ENCODE measurements around the gene MYCL. TPM values are rescaled to one million over a fixed set of nuclear protein-coding genes. Genes with fewer than 3 reads are reported as not detected.

Gene MYCL
- total and polyA plus RNA-seq, 10 of the 15 experiments (the other 5 are each of a cell fraction or from before 2014, with no cell fraction given) = 0.11 to 1.4 (median 0.40) TPM; not detected in 1

- H3K4me1 ChIP-seq (ENCODE audit: control insufficient read depth, insufficient read depth, low read length) = no peaks in the 10 kb centered on the region
- H4K20me1 ChIP-seq (ENCODE audit: control insufficient read depth, insufficient read depth) = no peaks in the 10 kb centered on the region
- CTCF ChIA-PET = no interaction called here
- H3K79me2 ChIP-seq (ENCODE audit: control insufficient read depth, insufficient read depth, low read length) = peaks cover 9% of the 10 kb centered on the region
- WGBS (ENCODE audit: insufficient coverage, insufficient replicate concordance, low lambda C conversion rate, missing lambda C conversion rate) = 86% methylated on average over 5 of the region's 8 CpGs
- H3K9me3 ChIP-seq (replicated peaks; ENCODE audit: control insufficient read depth, insufficient read depth, low read length) = no peaks in the 10 kb centered on the region
- no TSS peak for BruUV-seq (replicated peaks)
- peaks cover 6 to 11% of the 10 kb centered on the region in 2 experiments for H3K36me3 ChIP-seq (ENCODE audit: control insufficient read depth in 2 of 2, insufficient read depth in 2 of 2, low read length in 1 of 2)
- POLR2A ChIA-PET = interaction anchor here (1.2 to 1.6 kb wide), 3 partner anchors 9 to 54 kb away, joined by 3 to 4 read pairs (median 3); no protein-coding TSS in a partner anchor
- TF ChIP-seq WRNIP1 (IDR thresholded peaks at IDR 0.05; ENCODE audit: borderline replicate concordance, low read depth, low read length) = no peak
- no peak for TF ChIP-seq FOXM1 (IDR thresholded peaks at IDR 0.05; ENCODE audit: low read depth, low read length)
- TF ChIP-seq FOS (IDR thresholded peaks at IDR 0.05; ENCODE audit: borderline replicate concordance, extremely low read depth, insufficient read length) = no peak
- TF ChIP-seq USF1 (IDR thresholded peaks at IDR 0.05; ENCODE audit: borderline replicate concordance, extremely low read length, insufficient read depth, low read depth, low read length) = no peak
- no peak for TF ChIP-seq ZSCAN29 (IDR thresholded peaks at IDR 0.05)
- no peak for TF ChIP-seq SP1 (IDR thresholded peaks at IDR 0.05; ENCODE audit: low read depth, low read length)
- TF ChIP-seq TCF12 (IDR thresholded peaks at IDR 0.05; ENCODE audit: low read depth, low read length) = no peak
- no peak for TF ChIP-seq RBBP5 (conservative IDR thresholded peaks at IDR 0.05)
- TF ChIP-seq NFXL1 (IDR thresholded peaks at IDR 0.05; ENCODE audit: borderline replicate concordance) = no peak
- TF ChIP-seq CUX1 (IDR thresholded peaks at IDR 0.05; ENCODE audit: insufficient replicate concordance, low read depth, low read length) = no peak
- TF ChIP-seq PBX3 (IDR thresholded peaks at IDR 0.05; ENCODE audit: insufficient replicate concordance, low read depth, low read length) = no peak
- TF ChIP-seq TCF7 (IDR thresholded peaks at IDR 0.05; ENCODE audit: borderline replicate concordance) = no peak
- TF ChIP-seq CBX3 (IDR thresholded peaks at IDR 0.05; ENCODE audit: borderline replicate concordance, low read depth) = no peak
- TF ChIP-seq ZNF384 (IDR thresholded peaks at IDR 0.05; ENCODE audit: borderline replicate concordance, low read depth, low read length) = no peak
- TF ChIP-seq MYC (IDR thresholded peaks at IDR 0.05; ENCODE audit: insufficient read depth, insufficient read length, insufficient replicate concordance, low read length, severe bottlenecking) = no peak
- no peak for TF ChIP-seq SMC3 (IDR thresholded peaks at IDR 0.05; ENCODE audit: borderline replicate concordance, low read length)
- no peak for TF ChIP-seq SMAD1 (IDR thresholded peaks at IDR 0.05; ENCODE audit: low read depth, partially characterized antibody)
- FAIRE-seq = no peak
- intact Hi-C loops (cut with micrococcal nuclease; ENCODE audit: unreplicated experiment) = no loop called here
- SMC1A ChIA-PET (ENCODE audit: uncharacterized antibody, unreplicated experiment) = interaction anchor here (1.2 kb wide), 1 partner anchor 47 kb away, joined by 3 read pairs; the partner anchor contains the start of gene MYCL
- H3K9ac ChIP-seq (ENCODE audit: control insufficient read depth, insufficient read depth, low read length) = no peak overlapping the region
- in situ Hi-C loops (cut with MboI) = no loop called here
- ATAC-seq = no peak
- RAD21 ChIA-PET (ENCODE audit: unreplicated experiment) = interaction anchor here (0.9 to 1.1 kb wide), 2 partner anchors 8 to 27 kb away, joined by 3 read pairs; no protein-coding TSS in a partner anchor
- no peak overlapping the region for H3K4me3 ChIP-seq
- H3K27ac ChIP-seq (ENCODE audit: control insufficient read depth, insufficient read depth) = no peak overlapping the region
- H2AFZ ChIP-seq (ENCODE audit: control insufficient read depth, low read depth, low read length) = no peak overlapping the region
- DNase-seq (ENCODE audit: low read depth, low spot score) = no peak
- H3K4me2 ChIP-seq (ENCODE audit: control insufficient read depth, insufficient read depth) = no peak overlapping the region
- no peaks in the 10 kb centered on the region for H3K27me3 ChIP-seq (replicated peaks in 1 of 2; ENCODE audit: control insufficient read depth in 2 of 2, insufficient read depth in 2 of 2, low read length in 1 of 2)
Measured at GRCh38 chr1:39854738-39855137, 47.0 kb downstream of the MYCL start.

Measured in GM12878 (cell line).